Breast epithelium (tissue), 3 donors: ENCODE data around the gene ANG.

Experiments used
- POLR2A ChIP-seq: fragments of 450-650 bp; IDR thresholded peaks from one replicate; pipeline ENCODE4 v1.6.1; 2016; ENCODE audit warnings: antibody characterized with exemption, mild to moderate bottlenecking, moderate library complexity
- TF ChIP-seq, protein P1 (sequence below), 3 donors: fragments of 450-650 bp; IDR thresholded peaks; one replicate each; pipeline ENCODE4 v1.5.1; 2016 to 2017; ENCODE audit warnings: antibody characterized with exemption in 3 of 3, mild to moderate bottlenecking in 3 of 3, moderate library complexity in 3 of 3

DNA sequence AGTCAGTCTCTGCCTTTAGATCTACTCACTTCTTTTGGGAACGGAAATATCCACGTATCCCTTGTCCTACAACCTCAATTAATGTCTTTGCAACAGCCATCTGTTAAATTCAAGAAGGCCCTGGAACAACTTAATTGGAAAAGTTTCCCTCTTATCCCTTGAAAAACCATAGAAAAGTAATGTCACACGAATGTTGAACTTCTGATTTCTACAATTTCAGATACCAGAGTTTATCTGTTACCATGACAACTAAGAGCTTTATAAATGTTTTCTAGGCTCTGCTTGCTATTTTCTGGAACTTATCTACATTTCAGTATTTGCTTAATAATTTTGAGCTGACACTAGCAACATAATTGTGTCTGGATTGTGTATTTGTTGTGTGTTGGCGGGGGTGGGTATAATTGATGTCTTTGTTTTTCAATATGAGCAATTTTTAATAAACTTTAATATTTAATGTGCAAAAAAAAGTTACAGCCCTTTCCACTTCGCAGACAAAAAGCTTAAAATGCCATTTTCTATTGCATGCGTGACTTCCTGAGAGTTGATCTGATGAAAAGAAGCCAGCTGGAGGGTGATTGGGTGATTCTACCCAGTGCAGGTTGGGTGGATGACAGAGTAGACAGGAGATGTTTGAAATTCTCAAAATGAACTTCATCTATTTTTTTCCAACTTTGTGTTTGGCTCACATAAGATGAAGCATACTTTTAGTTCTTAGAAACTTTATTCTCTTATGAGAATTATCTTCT, 45.3 kb downstream of the ANG start:
- TF ChIP-seq, protein P1, sequence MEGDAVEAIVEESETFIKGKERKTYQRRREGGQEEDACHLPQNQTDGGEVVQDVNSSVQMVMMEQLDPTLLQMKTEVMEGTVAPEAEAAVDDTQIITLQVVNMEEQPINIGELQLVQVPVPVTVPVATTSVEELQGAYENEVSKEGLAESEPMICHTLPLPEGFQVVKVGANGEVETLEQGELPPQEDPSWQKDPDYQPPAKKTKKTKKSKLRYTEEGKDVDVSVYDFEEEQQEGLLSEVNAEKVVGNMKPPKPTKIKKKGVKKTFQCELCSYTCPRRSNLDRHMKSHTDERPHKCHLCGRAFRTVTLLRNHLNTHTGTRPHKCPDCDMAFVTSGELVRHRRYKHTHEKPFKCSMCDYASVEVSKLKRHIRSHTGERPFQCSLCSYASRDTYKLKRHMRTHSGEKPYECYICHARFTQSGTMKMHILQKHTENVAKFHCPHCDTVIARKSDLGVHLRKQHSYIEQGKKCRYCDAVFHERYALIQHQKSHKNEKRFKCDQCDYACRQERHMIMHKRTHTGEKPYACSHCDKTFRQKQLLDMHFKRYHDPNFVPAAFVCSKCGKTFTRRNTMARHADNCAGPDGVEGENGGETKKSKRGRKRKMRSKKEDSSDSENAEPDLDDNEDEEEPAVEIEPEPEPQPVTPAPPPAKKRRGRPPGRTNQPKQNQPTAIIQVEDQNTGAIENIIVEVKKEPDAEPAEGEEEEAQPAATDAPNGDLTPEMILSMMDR (IDR thresholded peaks at IDR 0.05), result no peak
- no peak for TF ChIP-seq POLR2A
